GM10266 (cell line): ENCODE data around the gene SLC28A1.

Source experiments
- DNase-seq: peaks from one replicate; pipeline ENCODE4 v3.0.0; 2012; ENCODE audit errors: extremely low spot score
- TF ChIP-seq, protein P1 (sequence below): IDR thresholded peaks from 2 replicates; pipeline ENCODE4 v1.5.1; 2012; ENCODE audit warnings: mild to moderate bottlenecking, low read depth; ENCODE audit not compliant: control insufficient read depth, insufficient read depth; ENCODE audit errors: missing control alignments

The SLC28A1 gene

GRCh38 chr15:84890670-84891162 lies 6.3 kb downstream of the SLC28A1 start:
- TF ChIP-seq, protein P1, sequence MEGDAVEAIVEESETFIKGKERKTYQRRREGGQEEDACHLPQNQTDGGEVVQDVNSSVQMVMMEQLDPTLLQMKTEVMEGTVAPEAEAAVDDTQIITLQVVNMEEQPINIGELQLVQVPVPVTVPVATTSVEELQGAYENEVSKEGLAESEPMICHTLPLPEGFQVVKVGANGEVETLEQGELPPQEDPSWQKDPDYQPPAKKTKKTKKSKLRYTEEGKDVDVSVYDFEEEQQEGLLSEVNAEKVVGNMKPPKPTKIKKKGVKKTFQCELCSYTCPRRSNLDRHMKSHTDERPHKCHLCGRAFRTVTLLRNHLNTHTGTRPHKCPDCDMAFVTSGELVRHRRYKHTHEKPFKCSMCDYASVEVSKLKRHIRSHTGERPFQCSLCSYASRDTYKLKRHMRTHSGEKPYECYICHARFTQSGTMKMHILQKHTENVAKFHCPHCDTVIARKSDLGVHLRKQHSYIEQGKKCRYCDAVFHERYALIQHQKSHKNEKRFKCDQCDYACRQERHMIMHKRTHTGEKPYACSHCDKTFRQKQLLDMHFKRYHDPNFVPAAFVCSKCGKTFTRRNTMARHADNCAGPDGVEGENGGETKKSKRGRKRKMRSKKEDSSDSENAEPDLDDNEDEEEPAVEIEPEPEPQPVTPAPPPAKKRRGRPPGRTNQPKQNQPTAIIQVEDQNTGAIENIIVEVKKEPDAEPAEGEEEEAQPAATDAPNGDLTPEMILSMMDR = no peak
- no peak for DNase-seq

- TF ChIP-seq, protein P1 = no peak
Observed at GRCh38 chr15:84891339-84891738, 6.9 kb downstream of the SLC28A1 start.

GRCh38 chr15:84892786-84893307 lies 8.4 kb downstream of the SLC28A1 start:
- TF ChIP-seq, protein P1 = no peak
- no peak for DNase-seq

More at GRCh38 chr15:84891339-84891738, 6.9 kb downstream of the SLC28A1 start:
- DNase-seq = no peak

DNA sequence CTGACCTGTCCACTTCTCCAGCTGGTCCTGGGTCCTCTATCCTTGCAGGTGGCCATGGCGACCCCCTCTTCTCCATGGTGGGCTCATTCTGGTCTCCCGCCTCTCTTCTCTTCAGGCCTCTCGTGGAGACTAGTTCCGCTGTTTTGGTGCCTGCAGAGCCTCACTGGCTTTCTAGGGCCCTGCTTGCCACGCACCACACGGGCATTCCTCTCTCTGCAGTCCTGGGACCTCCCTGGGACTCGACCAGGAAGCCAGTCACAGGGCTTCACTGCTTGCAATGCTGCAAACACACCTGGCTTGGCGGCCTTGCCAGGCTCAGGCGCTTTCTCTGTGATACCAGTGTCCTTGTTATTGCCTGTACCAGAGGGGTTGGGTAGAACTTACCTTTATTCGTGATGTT lies 9.1 kb downstream of the SLC28A1 start:
- no peak for DNase-seq
- TF ChIP-seq, protein P1 = no peak

DNA sequence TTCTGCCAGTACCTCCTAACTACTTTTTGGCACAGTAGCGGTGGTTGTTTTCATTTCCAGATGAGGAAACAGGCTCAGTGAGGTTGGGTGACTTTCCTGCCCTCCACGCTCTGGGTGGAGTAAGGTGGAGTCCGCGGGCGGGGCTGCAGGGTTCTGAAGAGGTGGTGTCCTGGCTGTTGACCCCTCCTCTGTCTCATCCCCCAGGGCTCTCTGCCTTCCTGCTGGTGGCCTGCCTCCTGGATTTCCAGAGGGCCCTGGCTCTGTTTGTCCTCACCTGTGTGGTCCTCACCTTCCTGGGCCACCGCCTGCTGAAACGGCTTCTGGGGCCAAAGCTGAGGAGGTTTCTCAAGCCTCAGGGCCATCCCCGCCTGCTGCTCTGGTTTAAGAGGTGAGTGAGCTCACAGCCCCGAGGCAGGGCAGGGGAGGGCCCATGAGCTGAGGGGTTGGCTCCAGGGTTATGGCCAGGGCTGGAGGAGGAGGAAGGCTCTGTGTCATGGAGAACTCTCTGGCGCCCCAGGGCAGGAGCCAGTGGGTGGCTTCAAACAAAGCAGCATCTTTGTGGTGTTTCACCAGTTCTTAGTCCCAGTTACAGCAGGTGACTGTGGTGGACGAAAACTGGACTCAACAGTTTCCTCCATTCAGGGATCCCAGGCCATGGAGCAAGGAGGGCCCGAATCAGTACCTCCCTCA lies 10.4 kb downstream of the SLC28A1 start:
- no peak for DNase-seq
- TF ChIP-seq, protein P1 = no peak

- TF ChIP-seq, protein P1 = no peak
Observed at GRCh38 chr15:84898761-84899160, 14.3 kb downstream of the SLC28A1 start.

DNA sequence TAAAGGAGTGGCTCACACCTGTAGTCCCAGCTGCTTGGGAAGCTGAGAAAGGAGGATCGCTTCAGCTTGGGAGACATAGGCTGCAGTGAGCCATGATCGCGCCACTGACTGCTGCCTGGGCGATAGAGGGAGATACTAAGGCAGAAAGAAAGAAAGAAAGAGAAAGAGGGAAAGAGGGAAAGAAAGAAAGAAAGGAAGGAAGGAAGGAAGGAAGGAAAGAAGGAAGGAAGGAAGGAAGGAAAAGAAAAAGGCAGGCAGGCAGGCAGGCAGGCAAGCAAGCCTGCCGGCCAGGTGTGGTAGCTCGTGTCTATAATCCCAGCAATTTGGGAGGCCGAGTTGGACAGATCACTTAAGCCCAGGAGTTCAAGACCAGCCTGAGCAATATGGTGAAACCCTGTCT lies 15.3 kb downstream of the SLC28A1 start:
- TF ChIP-seq, protein P1 = no peak
- DNase-seq = no peak

More at GRCh38 chr15:84898761-84899160, 14.3 kb downstream of the SLC28A1 start:
- DNase-seq = no peak
